Measurements from ENCODE around the gene FOXM1.

DNA sequence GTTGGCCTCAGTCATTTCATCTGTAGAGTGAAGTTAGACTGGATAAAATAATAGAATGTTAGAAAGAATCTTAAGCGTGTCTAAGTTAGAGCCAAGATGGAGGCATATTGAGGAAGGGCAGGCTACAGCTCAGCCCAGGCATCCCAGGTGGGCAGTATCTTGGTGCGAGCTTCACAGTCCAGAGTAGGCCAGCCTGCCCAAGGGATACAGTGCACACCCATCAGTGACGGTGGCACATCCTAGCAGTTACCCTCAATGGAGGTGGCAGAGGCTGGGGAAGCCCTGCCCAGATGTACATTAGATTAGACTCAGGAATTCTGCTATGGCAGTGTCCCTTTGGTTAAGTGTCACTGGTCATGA is 35.2 kb upstream of the FOXM1 start:
- TF ChIP-seq YY1 (IDR thresholded peaks at IDR 0.05; ENCODE audit: insufficient read depth, insufficient read length) (no peak), ZNF274 (IDR thresholded peaks at IDR 0.05; ENCODE audit: low read depth, low read length) (no peak), SUZ12 (IDR thresholded peaks at IDR 0.05; ENCODE audit: extremely low read depth, insufficient read depth, insufficient read length) (no peak)
